Prostate gland (tissue), 2 donors: ENCODE results near the gene C17orf113.
A peak's percentile ranks its signal among the peaks of the same experiment; 100 is the strongest.

Experiments used
- CTCF ChIP-seq, 4 experiments: fragments of 200-600 bp in 2 of 4; fragments of 450-650 bp in 2 of 4; sonication (generic) in 2 of 4; IDR thresholded peaks; 1 replicate in 3 of 4; 2 replicates in 1 of 4; pipeline ENCODE4 v1.5.1; 2016 to 2019; ENCODE audit warnings: antibody characterized with exemption in 4 of 4, mild to moderate bottlenecking in 2 of 4, moderate library complexity in 2 of 4
- POLR2A ChIP-seq: fragments of 450-650 bp; IDR thresholded peaks from one replicate; pipeline ENCODE4 v1.6.1; 2016; ENCODE audit warnings: antibody characterized with exemption, mild to moderate bottlenecking
- POLR2AphosphoS5 ChIP-seq: sonication (generic); formaldehyde crosslinking; IDR thresholded peaks from one replicate; pipeline ENCODE4 v1.6.1; 2017; ENCODE audit warnings: antibody characterized with exemption

- TF ChIP-seq CTCF (IDR thresholded peaks at IDR 0.05) (peak in 1 of 4 experiments; percentile 8), POLR2AphosphoS5 (no peak), POLR2A (no peak)
Measured at GRCh38 chr17:42072323-42073187, 22.2 kb upstream of the C17orf113 start.
